Bone marrow (tissue), 2 donors: ENCODE measurements around the gene AKT1S1.

ENCODE experiments used
- DNase-seq, 2 donors: peaks; one replicate each; lab custom pipeline; 2025; lab: John Stamatoyannopoulos, UW

Gene AKT1S1

GRCh38 chr19:49869009-49869483, 8.1 kb downstream of the AKT1S1 start:
- peak in 1 of 2 donors; percentile 85 for DNase-seq

DNA sequence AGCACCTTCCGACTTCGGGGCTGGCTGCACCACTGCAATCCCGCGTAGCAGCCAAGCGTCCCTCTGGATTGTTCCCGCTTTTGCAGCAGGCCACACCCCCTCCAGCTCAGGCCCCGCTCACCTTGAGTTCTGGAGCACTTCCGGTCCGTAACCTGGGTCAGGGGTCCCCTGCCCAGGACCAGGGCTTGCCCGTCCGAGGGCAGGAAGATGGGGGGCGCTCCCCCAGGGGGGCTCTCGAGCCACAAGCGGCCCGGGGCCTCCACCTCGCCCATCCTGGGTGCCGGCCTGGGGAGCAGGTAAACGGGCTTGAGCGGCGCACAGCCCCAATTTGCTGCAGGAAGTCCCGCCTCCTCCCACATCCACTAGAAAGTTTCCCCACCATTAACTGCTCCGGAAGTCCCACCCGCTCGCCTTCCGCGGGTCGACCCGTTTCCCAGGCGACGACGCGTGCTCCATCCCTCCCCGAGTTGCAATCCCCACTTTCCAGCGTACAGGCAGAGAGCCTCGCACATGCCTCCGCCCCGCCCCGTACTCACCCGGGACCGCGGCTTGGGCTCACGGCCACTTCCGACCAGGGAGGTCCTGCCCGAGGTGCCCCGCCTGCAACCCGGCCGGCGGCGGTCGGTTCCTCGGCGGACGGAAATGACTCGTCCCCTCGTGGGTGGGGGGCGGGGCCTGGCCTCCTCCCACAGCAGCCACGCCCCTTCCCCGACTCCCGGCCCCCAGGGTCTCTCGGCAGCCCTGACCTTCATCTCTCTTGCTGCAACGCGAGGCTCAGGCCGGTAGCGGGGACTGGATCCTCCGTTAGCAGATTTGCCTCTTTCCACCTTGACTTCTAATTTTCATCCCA, 10.0 kb downstream of the AKT1S1 start, which contains the start of gene PNKP:
Gene PNKP (minus strand): TSS at position 644 of the 850 bp plus-strand sequence. CDS start 372 bp downstream, at position 272.
- peak; percentile 80 to 94 for DNase-seq

GRCh38 chr19:49864890-49865289, 12.3 kb downstream of the AKT1S1 start:
- no peak for DNase-seq

DNA sequence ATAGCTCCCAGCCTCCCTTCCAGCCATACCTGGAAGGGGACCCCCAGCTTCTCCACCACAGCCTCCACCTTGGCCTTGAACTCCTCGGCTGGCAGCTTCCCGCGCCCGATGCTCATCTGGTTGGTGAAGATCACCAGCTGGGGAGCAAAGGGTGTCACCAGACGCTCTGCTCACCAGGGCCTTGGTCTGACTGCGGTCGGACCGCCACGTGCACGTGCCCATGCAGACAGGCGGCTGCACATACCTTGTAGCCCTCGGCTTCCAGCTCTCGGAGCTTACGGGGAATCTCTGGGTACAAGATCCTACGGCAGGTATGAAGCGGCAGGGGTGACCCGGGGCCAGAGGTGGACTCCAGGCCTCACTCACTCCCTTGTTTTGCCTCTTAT, 13.2 kb downstream of the AKT1S1 start:
- DNase-seq: no peak

- DNase-seq: no peak
Observed at GRCh38 chr19:49863254-49863934, 13.8 kb downstream of the AKT1S1 start.

- no peak for DNase-seq
Observed at GRCh38 chr19:49862391-49863253, 14.5 kb downstream of the AKT1S1 start.

- DNase-seq: no peak
Observed at GRCh38 chr19:49861541-49862378, 15.4 kb downstream of the AKT1S1 start.

DNA sequence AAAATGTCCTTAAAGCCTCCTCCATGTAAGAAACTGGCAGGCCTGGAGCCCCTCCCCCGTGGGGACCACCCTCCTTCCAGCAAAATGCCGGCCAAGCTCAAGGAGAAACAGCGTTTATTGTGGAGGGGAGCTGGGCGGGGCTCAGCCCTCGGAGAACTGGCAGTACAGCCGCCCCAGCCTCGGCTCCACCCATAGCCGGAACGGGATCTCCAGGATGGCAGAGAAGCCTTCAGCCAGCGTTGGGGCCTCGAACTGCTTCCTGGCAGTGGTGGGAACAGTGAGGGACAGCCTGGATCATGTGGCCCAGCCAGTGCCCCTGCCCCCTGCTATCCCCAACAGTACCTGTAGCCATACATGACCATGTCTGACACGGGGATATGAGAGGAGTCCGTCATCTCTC, 16.0 kb downstream of the AKT1S1 start:
- DNase-seq: no peak

- no peak for DNase-seq
Observed at GRCh38 chr19:49860336-49861102, 16.6 kb downstream of the AKT1S1 start.

GRCh38 chr19:49859682-49860335, 17.3 kb downstream of the AKT1S1 start:
- DNase-seq: no peak

DNA sequence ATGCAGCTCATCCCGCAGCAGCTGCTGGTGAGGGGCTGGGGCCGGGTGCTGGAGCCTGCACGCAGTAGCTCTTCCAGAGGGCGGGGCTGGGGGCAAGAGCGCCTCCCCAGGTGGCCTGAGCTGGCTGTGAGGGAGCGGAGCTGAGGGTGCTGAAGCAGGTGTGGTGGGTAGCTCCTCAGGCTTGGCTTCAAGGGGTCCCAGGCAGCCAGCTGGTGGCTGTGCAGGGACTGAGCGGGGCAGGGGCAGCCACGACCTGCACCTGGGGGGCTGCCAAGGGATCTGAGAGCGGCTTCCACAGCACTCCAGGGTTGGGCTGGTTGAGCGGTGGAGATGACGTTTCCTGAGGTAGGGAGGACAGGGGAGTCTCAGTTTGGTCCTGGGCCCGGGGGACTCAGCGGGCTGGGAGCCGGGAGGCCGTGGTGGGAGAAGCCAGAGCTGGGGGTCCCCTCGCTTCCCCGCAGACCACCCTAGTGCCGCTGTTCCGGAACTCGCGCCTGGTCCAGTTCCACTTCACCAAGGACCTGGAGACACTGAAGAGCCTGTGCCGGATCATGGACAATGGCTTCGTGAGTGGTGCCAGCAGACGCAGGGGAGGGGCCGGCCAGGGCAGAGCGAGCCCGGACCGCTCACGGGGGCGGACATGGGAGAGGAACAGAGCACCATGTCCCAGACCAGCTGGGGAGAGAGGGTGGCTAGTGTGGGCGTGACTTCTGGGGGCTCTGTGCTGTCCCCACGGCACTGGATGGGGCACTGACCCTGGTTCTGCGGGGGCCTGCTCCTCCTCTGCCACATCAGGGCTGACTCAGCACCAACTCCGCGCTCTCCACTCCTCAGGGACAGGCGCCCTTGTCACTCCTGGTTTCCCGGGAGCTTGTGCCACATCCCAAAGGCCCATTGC, 18.8 kb downstream of the AKT1S1 start:
- DNase-seq: no peak

DNA sequence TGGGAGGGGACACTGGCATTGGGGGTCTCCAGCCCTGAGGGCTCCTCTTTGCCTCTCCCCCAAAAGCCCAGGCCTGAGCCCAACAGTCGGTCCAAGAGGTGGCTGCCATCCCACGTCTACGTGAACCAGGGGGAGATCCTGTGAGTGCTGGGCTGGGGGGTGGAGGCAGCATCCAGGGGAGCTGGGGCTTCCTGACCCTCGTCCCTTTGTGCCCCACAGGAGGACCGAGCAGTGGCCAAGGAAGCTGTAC, 19.4 kb downstream of the AKT1S1 start:
- no peak for DNase-seq

DNA sequence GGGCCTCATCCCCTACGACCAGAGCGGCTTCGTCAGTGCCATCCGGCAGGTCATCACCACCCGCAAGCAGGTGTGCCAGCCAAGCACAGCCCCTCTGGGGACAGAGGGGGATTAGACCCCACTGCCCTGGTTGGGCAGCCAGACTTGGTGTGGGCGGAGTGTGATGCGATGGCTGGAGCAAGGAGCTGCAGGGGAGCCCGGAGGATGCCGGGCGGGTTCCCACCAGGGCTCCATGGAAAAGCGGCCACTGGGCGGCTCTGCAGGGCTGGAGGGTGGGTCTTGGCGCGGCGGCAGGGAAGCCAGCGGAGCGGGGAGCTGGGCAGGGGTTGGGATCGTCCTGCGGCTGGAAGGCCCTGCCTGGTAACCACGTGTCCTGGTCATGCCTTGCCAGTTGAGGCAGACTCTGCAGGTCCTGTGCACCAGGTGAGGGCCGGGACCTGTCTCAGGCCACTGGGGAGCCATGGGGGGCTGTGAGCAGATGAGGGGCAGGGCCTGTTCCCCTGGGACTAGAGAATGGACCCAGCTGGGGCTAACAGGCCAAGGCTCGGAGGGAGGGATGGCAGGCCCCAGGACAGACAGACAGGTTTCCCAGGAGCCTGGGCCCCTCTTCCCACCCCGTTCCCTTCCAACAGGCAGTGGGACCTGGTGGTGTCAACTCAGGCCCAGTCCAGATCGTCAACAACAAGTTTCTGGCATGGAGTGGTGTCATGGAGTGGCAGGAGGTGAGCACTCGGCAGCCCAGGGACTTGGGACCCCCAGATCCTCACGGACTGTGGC, 19.9 kb downstream of the AKT1S1 start:
- DNase-seq: no peak

DNA sequence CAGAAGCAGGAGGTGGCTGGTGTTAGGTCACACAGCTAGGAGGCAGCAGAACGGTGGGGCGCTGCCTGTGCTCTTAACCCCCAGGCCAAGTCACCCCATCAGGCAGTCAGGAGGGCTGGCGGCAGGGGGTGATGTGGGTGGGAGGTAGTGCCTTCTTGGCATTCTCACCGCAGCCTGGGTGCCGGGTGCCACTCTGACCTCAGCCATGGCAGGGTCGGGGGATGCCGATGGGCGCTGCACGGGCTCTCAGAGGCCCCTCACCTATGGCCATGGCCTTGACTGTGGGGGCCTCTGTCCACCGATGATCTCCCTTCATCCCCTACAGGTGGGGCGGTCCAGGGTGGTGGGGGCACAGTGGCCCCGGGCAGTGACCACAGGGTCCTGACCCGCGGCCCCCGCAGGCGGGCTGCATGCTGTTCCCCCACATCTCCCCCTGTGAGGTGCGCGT, 20.6 kb downstream of the AKT1S1 start:
- no peak for DNase-seq

- no peak for DNase-seq
Observed at GRCh38 chr19:49855676-49856573, 21.2 kb downstream of the AKT1S1 start.

DNA sequence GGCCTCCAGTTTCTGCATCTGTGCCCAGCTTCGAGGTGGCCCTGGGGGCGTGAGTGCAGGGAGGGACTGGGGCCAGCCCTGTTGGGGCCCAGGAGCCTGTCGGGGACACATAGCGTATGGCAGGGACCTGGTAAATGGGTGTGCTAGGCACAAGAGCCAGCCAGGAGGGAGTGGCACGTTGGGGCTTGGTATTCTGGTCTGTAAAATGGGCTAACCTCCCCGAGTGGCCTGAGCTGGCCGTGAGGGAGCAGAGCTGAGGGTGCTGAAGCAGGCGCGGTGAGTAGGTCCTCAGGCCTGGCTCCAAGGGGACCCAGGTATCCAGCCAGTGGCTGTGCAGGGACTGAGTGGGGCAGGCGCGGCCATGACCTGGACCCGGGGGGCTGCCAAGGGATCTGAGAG, 21.9 kb downstream of the AKT1S1 start:
- DNase-seq: no peak
